GM12878 (cell line): ENCODE results near the gene ALX4. TPM values are rescaled to one million over a fixed set of nuclear protein-coding genes. Genes with fewer than 3 reads are reported as not detected.

Source experiments
- ATAC-seq: fragments of 200-7000 bp; cut with Tn5 transposase; 3 replicates; pipeline ENCODE4 v1.9.1; 2020; ENCODE audit warnings: mild to moderate bottlenecking, moderate library complexity
- BruUV-seq: library from RNA; stranded (reverse); fragments of 400-500 nt; replicated peaks from 2 replicates; lab custom pipeline; 2021; lab: Mats Ljungman, UMichigan
- CTCF ChIA-PET: fragments of 300-600 bp; sonication (Branson Sonifier 250); formaldehyde crosslinking; extraction: SDS; loops from one replicate; lab custom pipeline; 2021; ENCODE audit warnings: inconsistent platforms; lab: Yijun Ruan, JAX
- POLR2A ChIA-PET: fragments of 350-600 bp; formaldehyde crosslinking; extraction: SDS; loops from one replicate; lab custom pipeline; 2021; ENCODE audit warnings: inconsistent platforms; lab: Charles Lee
- RAD21 ChIA-PET: fragments of 300-600 bp; sonication (Branson Sonifier 250); formaldehyde crosslinking; loops from one replicate; lab custom pipeline; 2023; ENCODE audit warnings: antibody characterized with exemption; ENCODE audit not compliant: unreplicated experiment; lab: Charles Lee
- SMC1A ChIA-PET: fragments of 300-600 bp; sonication (Branson Sonifier 250); formaldehyde crosslinking; loops from one replicate; lab custom pipeline; 2023; ENCODE audit not compliant: unreplicated experiment, uncharacterized antibody; lab: Charles Lee
- DNase-seq: peaks from one replicate; pipeline ENCODE4 v3.0.0-alpha.2; 2011; ENCODE audit warnings: low read depth, low spot score
- FAIRE-seq: peaks from 3 replicates; lab custom pipeline; 2011; peaks lifted over from hg19 to GRCh38; lab: Jason Lieb, UNC
- H2AFZ ChIP-seq: 2 replicates; pipeline ENCODE4 v1.6.0; 2011; ENCODE audit warnings: low read depth, low read length, control low read depth; ENCODE audit not compliant: control insufficient read depth
- H3K27ac ChIP-seq: 2 replicates; pipeline ENCODE4 v1.5.1; 2011; ENCODE audit warnings: control low read depth; ENCODE audit not compliant: control insufficient read depth, insufficient read depth
- H3K27me3 ChIP-seq, 2 experiments: replicated peaks in 1 of 2; 2 replicates each; pipeline versions ENCODE4 v1.6.0 to v1.6.1; 2011; ENCODE audit warnings: low read length in 1 of 2; ENCODE audit not compliant: control insufficient read depth in 2 of 2, insufficient read depth in 2 of 2
- H3K36me3 ChIP-seq, 2 experiments: 2 replicates each; pipeline ENCODE4 v1.5.1; 2011; ENCODE audit warnings: low read length in 1 of 2; ENCODE audit not compliant: control insufficient read depth in 2 of 2, insufficient read depth in 2 of 2
- H3K4me1 ChIP-seq: 2 replicates; pipeline ENCODE4 v1.6.1; 2011; ENCODE audit warnings: mild to moderate bottlenecking, low read length, moderate library complexity, mixed read lengths; ENCODE audit not compliant: control insufficient read depth, insufficient read depth
- H3K4me2 ChIP-seq: 2 replicates; pipeline ENCODE4 v1.6.0; 2011; ENCODE audit warnings: control low read depth; ENCODE audit not compliant: control insufficient read depth, insufficient read depth
- H3K4me3 ChIP-seq: fragments of 200-600 bp; sonication (generic); 2 replicates; pipeline ENCODE4 v1.5.1; 2016
- H3K79me2 ChIP-seq: 2 replicates; pipeline ENCODE4 v1.6.0; 2011; ENCODE audit warnings: low read length; ENCODE audit not compliant: control insufficient read depth, insufficient read depth
- H3K9ac ChIP-seq: 2 replicates; pipeline ENCODE4 v1.8.0; 2011; ENCODE audit warnings: low read length, control low read depth, mixed read lengths; ENCODE audit not compliant: control insufficient read depth, insufficient read depth
- H3K9me3 ChIP-seq: replicated peaks from 3 replicates; pipeline ENCODE4 v1.5.1; 2011; ENCODE audit warnings: mild to moderate bottlenecking, low read length; ENCODE audit not compliant: control insufficient read depth, insufficient read depth
- H4K20me1 ChIP-seq: 2 replicates; pipeline ENCODE4 v1.6.0; 2011; ENCODE audit not compliant: control insufficient read depth, insufficient read depth
- GATAD2B ChIP-seq: fragments of 450-650 bp; conservative IDR thresholded peaks from 2 replicates; pipeline ENCODE4 v1.6.1; 2017; ENCODE audit warnings: low read depth, mild to moderate bottlenecking, moderate library complexity
- HDAC6 ChIP-seq: fragments of 200-600 bp; sonication (generic); IDR thresholded peaks from one replicate; pipeline ENCODE4 v1.8.0; 2017; ENCODE audit warnings: antibody characterized with exemption; ENCODE audit not compliant: unreplicated experiment
- POLR2A ChIP-seq: IDR thresholded peaks from 2 replicates; pipeline ENCODE4 v1.6.1; 2011; ENCODE audit warnings: low read depth, mild to moderate bottlenecking, low read length
- SIN3A ChIP-seq: IDR thresholded peaks from 2 replicates; pipeline ENCODE4 v1.6.1; 2012; ENCODE audit warnings: low read depth, low read length, improper control_type of control experiment
- SMAD5 ChIP-seq: IDR thresholded peaks from 2 replicates; pipeline ENCODE4 v1.6.1; 2016; ENCODE audit warnings: antibody characterized with exemption, low read depth
- WGBS: methylation state at CpG from one replicate; pipeline ENCODE4 v1.1.6; 2016; ENCODE audit warnings: low lambda C conversion rate; ENCODE audit not compliant: insufficient replicate concordance, insufficient coverage; ENCODE audit errors: missing lambda C conversion rate; 5-methylcytosine and 5-hydroxymethylcytosine counted together
- in situ Hi-C: fragments of 300-500 bp; cut with MboI; formaldehyde crosslinking; loops from 9 replicates; pipeline ENCODE4 v1.14.3; 2018; ENCODE audit warnings: mixed read lengths
- intact Hi-C: fragments of 100-400 bp; cut with micrococcal nuclease; formaldehyde crosslinking; loops from one replicate; pipeline ENCODE4 v1.14.2; 2022; ENCODE audit not compliant: unreplicated experiment
- polyA plus RNA-seq, 11 experiments: library from polyadenylated mRNA; depleted of rRNA in 4 of 11; unstranded in 6 of 11; stranded (reverse) in 5 of 11; fragments of >200 nt; fragmentation: Nextera tagmentation in 4 of 11; fragmentation: Illumina TruSeq in 1 of 11; extraction: Ambion mirVana in 4 of 11; extraction: Trizol in 1 of 11; gene quantifications; 1 replicate in 1 of 11; 2 replicates in 10 of 11; pipeline versions ENCODE4 v1.2.1 to v1.2.3, GENCODE V29; 2011 to 2016; ENCODE audit warnings: inconsistent platforms in 2 of 11, missing spikeins in 2 of 11, low read depth in 1 of 11
- total RNA-seq, 4 experiments: library from RNA; depleted of rRNA in 3 of 4; stranded (reverse); fragments of >200 nt in 3 of 4; fragmentation: Illumina TruSeq in 1 of 4; extraction: Trizol in 1 of 4; gene quantifications; 2 replicates each; pipeline versions ENCODE4 v1.2.1 to v1.2.3, GENCODE V29; 2013 to 2021
- TF ChIP-seq, protein P1 (sequence below): fragments of 450-650 bp; IDR thresholded peaks from 2 replicates; pipeline ENCODE4 v1.6.1; 2017; ENCODE audit warnings: antibody characterized with exemption, mild to moderate bottlenecking, moderate library complexity

Gene ALX4
- total and polyA plus RNA-seq, 10 of the 15 experiments (the other 5 are each of a cell fraction or from before 2014, with no cell fraction given) = not detected

DNA sequence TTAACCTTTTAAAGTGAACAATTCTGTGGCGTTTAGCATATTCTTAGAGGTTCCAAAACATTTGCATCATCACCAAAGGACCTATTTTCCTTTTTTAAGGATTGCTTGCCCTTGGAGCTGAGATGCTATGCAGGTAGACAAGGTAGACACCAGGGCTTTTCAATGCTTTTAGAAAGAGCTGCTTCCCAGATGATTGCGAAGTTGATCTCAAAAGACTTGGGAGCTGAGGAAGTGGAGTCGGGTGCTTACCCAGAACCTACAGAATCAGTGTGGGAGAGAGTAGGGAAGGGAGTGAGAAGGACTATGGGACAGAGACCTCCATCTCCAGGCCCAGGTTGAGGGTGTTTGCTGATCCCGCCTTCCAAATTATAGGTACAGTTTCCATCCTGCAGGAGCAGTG lies 11.1 kb upstream of the ALX4 start:
- no peaks in the 10 kb centered on the region for H3K9me3 ChIP-seq

More for the DNA sequence above, 11.1 kb upstream of the ALX4 start:
- H3K79me2 ChIP-seq = no peaks in the 10 kb centered on the region
- no peak overlapping the region for H3K4me3 ChIP-seq
- no TSS peak for BruUV-seq
- H3K4me1 ChIP-seq = no peaks in the 10 kb centered on the region
- no peak overlapping the region for H3K27ac ChIP-seq
- no peak overlapping the region for H3K4me2 ChIP-seq
- RAD21 ChIA-PET = no interaction called here
- no peak for ATAC-seq
- H3K9ac ChIP-seq = no peak overlapping the region
- no peaks in the 10 kb centered on the region for H4K20me1 ChIP-seq
- H3K36me3 ChIP-seq = no peaks in the 10 kb centered on the region
- no peak for TF ChIP-seq POLR2A
- no peak for TF ChIP-seq GATAD2B
- TF ChIP-seq, protein P1, sequence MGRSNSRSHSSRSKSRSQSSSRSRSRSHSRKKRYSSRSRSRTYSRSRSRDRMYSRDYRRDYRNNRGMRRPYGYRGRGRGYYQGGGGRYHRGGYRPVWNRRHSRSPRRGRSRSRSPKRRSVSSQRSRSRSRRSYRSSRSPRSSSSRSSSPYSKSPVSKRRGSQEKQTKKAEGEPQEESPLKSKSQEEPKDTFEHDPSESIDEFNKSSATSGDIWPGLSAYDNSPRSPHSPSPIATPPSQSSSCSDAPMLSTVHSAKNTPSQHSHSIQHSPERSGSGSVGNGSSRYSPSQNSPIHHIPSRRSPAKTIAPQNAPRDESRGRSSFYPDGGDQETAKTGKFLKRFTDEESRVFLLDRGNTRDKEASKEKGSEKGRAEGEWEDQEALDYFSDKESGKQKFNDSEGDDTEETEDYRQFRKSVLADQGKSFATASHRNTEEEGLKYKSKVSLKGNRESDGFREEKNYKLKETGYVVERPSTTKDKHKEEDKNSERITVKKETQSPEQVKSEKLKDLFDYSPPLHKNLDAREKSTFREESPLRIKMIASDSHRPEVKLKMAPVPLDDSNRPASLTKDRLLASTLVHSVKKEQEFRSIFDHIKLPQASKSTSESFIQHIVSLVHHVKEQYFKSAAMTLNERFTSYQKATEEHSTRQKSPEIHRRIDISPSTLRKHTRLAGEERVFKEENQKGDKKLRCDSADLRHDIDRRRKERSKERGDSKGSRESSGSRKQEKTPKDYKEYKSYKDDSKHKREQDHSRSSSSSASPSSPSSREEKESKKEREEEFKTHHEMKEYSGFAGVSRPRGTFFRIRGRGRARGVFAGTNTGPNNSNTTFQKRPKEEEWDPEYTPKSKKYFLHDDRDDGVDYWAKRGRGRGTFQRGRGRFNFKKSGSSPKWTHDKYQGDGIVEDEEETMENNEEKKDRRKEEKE = no peak
- no peak for TF ChIP-seq SIN3A
- TF ChIP-seq SMAD5 = no peak
- TF ChIP-seq HDAC6 = no peak
- TF ChIP-seq, all 136 proteins: peak for 0
- peaks cover 27 to 47% of the 10 kb centered on the region in 2 experiments for H3K27me3 ChIP-seq
- intact Hi-C loops = no loop called here
- H2AFZ ChIP-seq = no peak overlapping the region
- ChIA-PET POLR2A (no interaction called here), CTCF (interaction anchor here (1.5 kb wide), 1 partner anchor 182 kb away, joined by 3 read pairs; no protein-coding TSS in a partner anchor), SMC1A (no interaction called here)
- no peak for FAIRE-seq
- DNase-seq = no peak
- in situ Hi-C loops = no loop called here
- WGBS = 0% methylated on average over 4 of the region's 4 CpGs
